C4-2B (cell line): ENCODE data around the gene LIN7B.

ENCODE experiments used
- H3K27ac ChIP-seq: fragments of 450-650 bp; 2 replicates; pipeline ENCODE4 v1.5.1; 2017
- ZFX ChIP-seq: fragments of 450-650 bp; IDR thresholded peaks from 2 replicates; pipeline ENCODE4 v1.6.1; 2017
- TF ChIP-seq, protein P1 (sequence below): fragments of 450-650 bp; conservative IDR thresholded peaks from 2 replicates; pipeline ENCODE4 v1.5.1; 2017; ENCODE audit warnings: mild to moderate bottlenecking

The LIN7B gene

GRCh38 chr19:49132974-49133609, 18.9 kb downstream of the LIN7B start:
- TF ChIP-seq ZFX: no peak
- TF ChIP-seq, protein P1, sequence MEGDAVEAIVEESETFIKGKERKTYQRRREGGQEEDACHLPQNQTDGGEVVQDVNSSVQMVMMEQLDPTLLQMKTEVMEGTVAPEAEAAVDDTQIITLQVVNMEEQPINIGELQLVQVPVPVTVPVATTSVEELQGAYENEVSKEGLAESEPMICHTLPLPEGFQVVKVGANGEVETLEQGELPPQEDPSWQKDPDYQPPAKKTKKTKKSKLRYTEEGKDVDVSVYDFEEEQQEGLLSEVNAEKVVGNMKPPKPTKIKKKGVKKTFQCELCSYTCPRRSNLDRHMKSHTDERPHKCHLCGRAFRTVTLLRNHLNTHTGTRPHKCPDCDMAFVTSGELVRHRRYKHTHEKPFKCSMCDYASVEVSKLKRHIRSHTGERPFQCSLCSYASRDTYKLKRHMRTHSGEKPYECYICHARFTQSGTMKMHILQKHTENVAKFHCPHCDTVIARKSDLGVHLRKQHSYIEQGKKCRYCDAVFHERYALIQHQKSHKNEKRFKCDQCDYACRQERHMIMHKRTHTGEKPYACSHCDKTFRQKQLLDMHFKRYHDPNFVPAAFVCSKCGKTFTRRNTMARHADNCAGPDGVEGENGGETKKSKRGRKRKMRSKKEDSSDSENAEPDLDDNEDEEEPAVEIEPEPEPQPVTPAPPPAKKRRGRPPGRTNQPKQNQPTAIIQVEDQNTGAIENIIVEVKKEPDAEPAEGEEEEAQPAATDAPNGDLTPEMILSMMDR: no peak
- no peak overlapping the region for H3K27ac ChIP-seq

GRCh38 chr19:49133621-49134454, 19.7 kb downstream of the LIN7B start:
- H3K27ac ChIP-seq: peak overlapping the region; percentile 45
- TF ChIP-seq, protein P1: no peak
- TF ChIP-seq ZFX: no peak

- no peak for TF ChIP-seq ZFX
- TF ChIP-seq, protein P1: no peak
- H3K27ac ChIP-seq: peak overlapping the region; percentile 46
These were observed 21.5 kb downstream of the LIN7B start for GRCh38 chr19:49135686-49136085.

DNA sequence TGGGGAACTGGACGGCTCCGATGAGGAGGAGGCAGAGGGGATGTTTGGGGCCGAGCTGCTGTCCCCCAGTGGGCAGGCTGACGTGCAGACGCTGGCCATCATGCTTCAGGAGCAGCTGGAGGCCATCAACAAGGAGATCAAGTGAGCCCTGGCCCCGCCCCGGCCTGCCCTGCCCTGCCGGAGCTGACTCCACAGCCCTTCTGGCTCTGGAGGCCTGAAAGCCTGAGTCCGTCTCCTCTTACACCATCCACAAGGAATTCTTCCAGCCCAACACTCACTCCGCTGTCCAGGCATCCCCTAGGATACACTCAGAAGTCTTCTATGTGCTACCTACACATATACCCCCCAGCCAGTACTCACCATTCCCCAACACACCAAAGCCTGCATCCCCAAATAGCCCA, 22.6 kb downstream of the LIN7B start:
- TF ChIP-seq ZFX: no peak
- TF ChIP-seq, protein P1: no peak
- H3K27ac ChIP-seq: no peak overlapping the region

DNA sequence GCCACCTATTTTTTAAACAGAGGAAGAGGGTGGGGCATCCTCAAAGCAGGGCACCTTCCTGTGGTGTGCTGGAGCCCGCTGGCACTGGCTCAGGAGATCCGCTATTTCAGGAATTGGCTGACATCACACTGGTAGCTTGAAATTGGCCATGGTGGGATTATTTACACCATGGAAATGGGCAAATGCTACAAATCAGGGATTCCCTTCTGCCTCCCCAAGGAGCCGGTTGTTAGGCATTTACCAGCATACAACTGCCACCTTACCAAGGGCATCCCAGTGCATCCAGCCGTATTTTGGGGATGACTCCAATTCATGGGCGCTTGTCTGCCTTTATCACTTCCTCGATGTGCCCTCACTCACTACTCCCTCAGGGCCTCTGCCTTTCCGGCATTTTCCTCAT, 26.8 kb downstream of the LIN7B start:
- no peak overlapping the region for H3K27ac ChIP-seq
- TF ChIP-seq, protein P1: no peak
- TF ChIP-seq ZFX: no peak

DNA sequence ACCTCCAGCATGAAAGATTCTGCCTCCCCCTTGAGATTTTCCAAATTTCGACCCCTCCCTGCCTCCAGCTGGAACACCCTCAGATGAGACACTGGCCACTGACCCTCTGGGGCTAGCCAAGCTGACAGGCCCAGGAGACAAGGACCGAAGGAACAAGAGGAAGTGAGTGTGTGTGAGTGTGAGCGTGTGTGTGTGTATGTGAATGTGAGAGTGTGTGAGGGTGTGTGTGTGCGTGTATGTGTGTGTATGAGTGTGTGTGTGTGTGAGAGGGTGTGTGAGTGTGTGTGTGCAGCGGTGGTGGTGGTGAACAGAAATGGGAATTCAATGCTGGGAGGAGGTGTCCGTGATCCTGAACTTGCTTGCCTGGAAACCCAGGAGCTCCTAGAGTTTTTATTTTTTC, 27.2 kb downstream of the LIN7B start:
- H3K27ac ChIP-seq: no peak overlapping the region
- TF ChIP-seq, protein P1: no peak
- TF ChIP-seq ZFX: no peak

- peak overlapping the region; percentile 48 for H3K27ac ChIP-seq
- TF ChIP-seq, protein P1: no peak
- no peak for TF ChIP-seq ZFX
These were observed 28.7 kb downstream of the LIN7B start for GRCh38 chr19:49142866-49143335.
